HG03565 (cell line): ENCODE results near the gene BDH1.

ENCODE experiments used
- ATAC-seq: cut with Tn5 transposase; IDR thresholded peaks from one replicate; pipeline ENCODE4 v1.9.1; 2021; ENCODE audit warnings: mild to moderate bottlenecking, moderate library complexity; ENCODE audit not compliant: unreplicated experiment

Gene BDH1

GRCh38 chr3:197465197-197465995, 90.4 kb downstream of the BDH1 start:
- ATAC-seq, result no peak

- no peak for ATAC-seq
These were observed 91.0 kb downstream of the BDH1 start for GRCh38 chr3:197464794-197465193.

- ATAC-seq, result no peak
These were observed 92.5 kb downstream of the BDH1 start for GRCh38 chr3:197463279-197463678.

- no peak for ATAC-seq
These were observed 93.0 kb downstream of the BDH1 start for GRCh38 chr3:197462808-197463207.

GRCh38 chr3:197460639-197461038, 95.1 kb downstream of the BDH1 start:
- no peak for ATAC-seq

- no peak for ATAC-seq
These were observed 95.8 kb downstream of the BDH1 start for GRCh38 chr3:197460002-197460401.
